SK-N-SH (cell line): Measurements from ENCODE around the gene LMAN2.

Experiments
- CTCF ChIP-seq: fragments of 200-600 bp; sonication (generic); IDR thresholded peaks from 2 replicates; pipeline ENCODE4 v1.6.1; 2017; ENCODE audit warnings: antibody characterized with exemption, mild to moderate bottlenecking, moderate library complexity
- NFIC ChIP-seq: IDR thresholded peaks from 2 replicates; pipeline ENCODE4 v1.4.0; 2012; ENCODE audit warnings: borderline replicate concordance
- SIN3A ChIP-seq: IDR thresholded peaks from 2 replicates; pipeline ENCODE4 v1.6.1; 2012; ENCODE audit warnings: low read depth, mild to moderate bottlenecking, low read length, moderate library complexity, borderline replicate concordance
- SMC3 ChIP-seq: IDR thresholded peaks from 2 replicates; pipeline ENCODE4 v1.6.1; 2012; ENCODE audit warnings: low read depth, low read length, improper control_type of control experiment
- TAF1 ChIP-seq: IDR thresholded peaks from 2 replicates; pipeline ENCODE4 v1.6.1; 2012; ENCODE audit warnings: low read depth, mild to moderate bottlenecking, low read length, moderate library complexity, borderline replicate concordance

- TF ChIP-seq CTCF (no peak), SMC3 (no peak), TAF1 (no peak), NFIC (no peak), SIN3A (no peak)
These were observed 23.6 kb downstream of the LMAN2 start for GRCh38 chr5:177327539-177328522.
